Smooth muscle cell (in vitro differentiated cells): ENCODE results near the gene GMPR2. TPM values are rescaled to one million over a fixed set of nuclear protein-coding genes. Genes with fewer than 3 reads are reported as not detected.

Experiments
- DNase-seq: peaks from one replicate; lab custom pipeline; 2025; ENCODE audit not compliant: unreplicated experiment; lab: John Stamatoyannopoulos, UW
- H2AFZ ChIP-seq: fragments of 200-600 bp; sonication (generic); 2 replicates; pipeline ENCODE4 v1.6.0; 2016; ENCODE audit warnings: antibody characterized with exemption, low read depth, mild to moderate bottlenecking
- H3F3A ChIP-seq: fragments of 200-600 bp; sonication (generic); 2 replicates; pipeline ENCODE4 v1.6.0; 2017; ENCODE audit warnings: antibody characterized with exemption, low read depth
- H3K27ac ChIP-seq: fragments of 200-600 bp; sonication (generic); 2 replicates; pipeline ENCODE4 v1.5.1; 2016; ENCODE audit warnings: low read depth, mild to moderate bottlenecking
- H3K27me3 ChIP-seq: fragments of 200-600 bp; sonication (generic); 2 replicates; pipeline ENCODE4 v1.6.1; 2016; ENCODE audit warnings: low read depth, mild to moderate bottlenecking
- H3K36me3 ChIP-seq: fragments of 200-600 bp; sonication (generic); 2 replicates; pipeline ENCODE4 v1.5.1; 2016; ENCODE audit warnings: low read depth
- H3K4me1 ChIP-seq: fragments of 200-600 bp; sonication (generic); 2 replicates; pipeline ENCODE4 v1.5.1; 2016; ENCODE audit warnings: low read depth
- H3K4me2 ChIP-seq: fragments of 200-600 bp; sonication (generic); 2 replicates; pipeline ENCODE4 v1.6.0; 2016; ENCODE audit warnings: mild to moderate bottlenecking
- H3K4me3 ChIP-seq: fragments of 200-600 bp; sonication (generic); 2 replicates; pipeline ENCODE4 v1.5.1; 2016; ENCODE audit warnings: mild to moderate bottlenecking
- H3K79me2 ChIP-seq: fragments of 200-600 bp; sonication (generic); 2 replicates; pipeline ENCODE4 v1.6.0; 2016; ENCODE audit warnings: low read depth, mild to moderate bottlenecking
- H3K9ac ChIP-seq: fragments of 200-600 bp; sonication (generic); 2 replicates; pipeline ENCODE4 v1.6.0; 2016; ENCODE audit warnings: low read depth
- H3K9me3 ChIP-seq: fragments of 200-600 bp; sonication (generic); replicated peaks from 2 replicates; pipeline ENCODE4 v1.5.1; 2016; ENCODE audit warnings: low read depth
- H4K20me1 ChIP-seq: fragments of 200-600 bp; sonication (generic); 2 replicates; pipeline ENCODE4 v1.6.0; 2016; ENCODE audit warnings: low read depth
- WGBS: methylation state at CpG from one replicate; pipeline ENCODE4 v1.1.7; 2016; ENCODE audit warnings: low lambda C conversion rate; 5-methylcytosine and 5-hydroxymethylcytosine counted together
- polyA plus RNA-seq: library from polyadenylated mRNA; unstranded; fragments of >200 nt; fragmentation: Nextera tagmentation; extraction: Ambion mirVana; gene quantifications from 2 replicates; pipeline ENCODE4 v1.2.1, GENCODE V29; 2016
- total RNA-seq: library from RNA; depleted of rRNA; stranded (reverse); fragments of >200 nt; gene quantifications from 2 replicates; pipeline ENCODE4 v1.2.3, GENCODE V29; 2014
- TF ChIP-seq, protein P1 (sequence below): fragments of 200-600 bp; sonication (generic); IDR thresholded peaks from 2 replicates; pipeline ENCODE4 v1.5.1; 2017; ENCODE audit warnings: borderline replicate concordance, mild to moderate bottlenecking, antibody characterized with exemption; ENCODE audit not compliant: insufficient read depth, poor library complexity, severe bottlenecking

The GMPR2 gene
- total and polyA plus RNA-seq, 2 experiments from 2014 or later: 43.4 to 65.0 TPM

DNA sequence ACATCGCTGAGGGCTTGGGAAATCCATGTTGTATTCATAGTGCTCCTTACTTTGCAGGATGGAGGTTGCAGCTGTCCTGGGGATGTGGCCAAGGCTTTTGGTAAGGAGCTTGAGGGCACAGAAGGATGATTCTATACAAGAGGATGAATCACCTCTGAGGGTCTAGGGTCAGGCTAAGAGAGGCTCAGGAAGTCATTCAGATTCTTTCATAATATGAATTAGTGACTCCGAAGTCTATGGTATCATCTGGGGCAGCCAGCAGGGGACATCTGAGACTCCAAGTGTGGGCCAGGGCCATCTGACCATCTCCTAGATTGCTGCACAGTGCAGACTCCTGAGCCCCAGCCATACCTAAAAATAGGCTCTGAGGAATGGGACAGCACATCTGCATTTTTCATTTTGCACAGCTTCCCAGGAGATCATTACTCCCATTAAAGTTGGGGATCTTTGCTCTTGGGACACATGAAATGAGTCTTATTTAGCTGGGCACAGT, 4.8 kb downstream of the GMPR2 start:
- peak overlapping the region; percentile 7 for H3K27ac ChIP-seq
- H2AFZ ChIP-seq: no peak overlapping the region
- no peak overlapping the region for H3K4me3 ChIP-seq
- TF ChIP-seq, protein P1, sequence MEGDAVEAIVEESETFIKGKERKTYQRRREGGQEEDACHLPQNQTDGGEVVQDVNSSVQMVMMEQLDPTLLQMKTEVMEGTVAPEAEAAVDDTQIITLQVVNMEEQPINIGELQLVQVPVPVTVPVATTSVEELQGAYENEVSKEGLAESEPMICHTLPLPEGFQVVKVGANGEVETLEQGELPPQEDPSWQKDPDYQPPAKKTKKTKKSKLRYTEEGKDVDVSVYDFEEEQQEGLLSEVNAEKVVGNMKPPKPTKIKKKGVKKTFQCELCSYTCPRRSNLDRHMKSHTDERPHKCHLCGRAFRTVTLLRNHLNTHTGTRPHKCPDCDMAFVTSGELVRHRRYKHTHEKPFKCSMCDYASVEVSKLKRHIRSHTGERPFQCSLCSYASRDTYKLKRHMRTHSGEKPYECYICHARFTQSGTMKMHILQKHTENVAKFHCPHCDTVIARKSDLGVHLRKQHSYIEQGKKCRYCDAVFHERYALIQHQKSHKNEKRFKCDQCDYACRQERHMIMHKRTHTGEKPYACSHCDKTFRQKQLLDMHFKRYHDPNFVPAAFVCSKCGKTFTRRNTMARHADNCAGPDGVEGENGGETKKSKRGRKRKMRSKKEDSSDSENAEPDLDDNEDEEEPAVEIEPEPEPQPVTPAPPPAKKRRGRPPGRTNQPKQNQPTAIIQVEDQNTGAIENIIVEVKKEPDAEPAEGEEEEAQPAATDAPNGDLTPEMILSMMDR: no peak
- H3K4me2 ChIP-seq: no peak overlapping the region
- H3K36me3 ChIP-seq: no peaks in the 10 kb centered on the region
- no peaks in the 10 kb centered on the region for H3K9me3 ChIP-seq
- H3K79me2 ChIP-seq: peaks cover 55% of the 10 kb centered on the region
- peaks cover 28% of the 10 kb centered on the region for H3F3A ChIP-seq
- H3K27me3 ChIP-seq: no peaks in the 10 kb centered on the region
- H3K9ac ChIP-seq: no peak overlapping the region
- WGBS: 100% methylated on average over 2 of the region's 2 CpGs
- no peak for DNase-seq
- peaks cover 14% of the 10 kb centered on the region for H3K4me1 ChIP-seq
- peaks cover 24% of the 10 kb centered on the region for H4K20me1 ChIP-seq

DNA sequence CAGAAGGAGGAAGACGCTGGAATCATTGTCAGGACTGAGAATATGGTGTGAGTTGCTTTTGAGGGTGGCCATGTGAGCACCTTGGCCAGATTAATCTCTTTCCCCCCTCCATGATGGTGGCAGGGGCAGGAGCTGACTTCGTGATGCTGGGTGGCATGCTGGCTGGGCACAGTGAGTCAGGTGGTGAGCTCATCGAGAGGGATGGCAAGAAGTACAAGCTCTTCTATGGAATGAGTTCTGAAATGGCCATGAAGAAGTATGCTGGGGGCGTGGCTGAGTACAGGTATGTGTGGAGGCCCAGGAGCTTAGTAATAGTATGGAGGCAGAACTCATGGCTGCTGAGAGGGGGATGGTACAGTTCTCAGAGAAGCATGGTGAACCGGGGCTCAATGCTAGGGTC, 5.4 kb downstream of the GMPR2 start:
- peaks cover 24% of the 10 kb centered on the region for H4K20me1 ChIP-seq
- peak overlapping the region; percentile 7 for H3K27ac ChIP-seq
- peaks cover 28% of the 10 kb centered on the region for H3F3A ChIP-seq
- no peak for DNase-seq
- H3K36me3 ChIP-seq: no peaks in the 10 kb centered on the region
- H3K4me1 ChIP-seq: peaks cover 14% of the 10 kb centered on the region
- no peaks in the 10 kb centered on the region for H3K9me3 ChIP-seq
- TF ChIP-seq, protein P1: no peak
- H3K4me3 ChIP-seq: no peak overlapping the region
- WGBS: 93% methylated on average over 5 of the region's 5 CpGs
- H3K27me3 ChIP-seq: no peaks in the 10 kb centered on the region
- no peak overlapping the region for H3K4me2 ChIP-seq
- H2AFZ ChIP-seq: no peak overlapping the region
- H3K79me2 ChIP-seq: peaks cover 55% of the 10 kb centered on the region
- H3K9ac ChIP-seq: no peak overlapping the region

DNA sequence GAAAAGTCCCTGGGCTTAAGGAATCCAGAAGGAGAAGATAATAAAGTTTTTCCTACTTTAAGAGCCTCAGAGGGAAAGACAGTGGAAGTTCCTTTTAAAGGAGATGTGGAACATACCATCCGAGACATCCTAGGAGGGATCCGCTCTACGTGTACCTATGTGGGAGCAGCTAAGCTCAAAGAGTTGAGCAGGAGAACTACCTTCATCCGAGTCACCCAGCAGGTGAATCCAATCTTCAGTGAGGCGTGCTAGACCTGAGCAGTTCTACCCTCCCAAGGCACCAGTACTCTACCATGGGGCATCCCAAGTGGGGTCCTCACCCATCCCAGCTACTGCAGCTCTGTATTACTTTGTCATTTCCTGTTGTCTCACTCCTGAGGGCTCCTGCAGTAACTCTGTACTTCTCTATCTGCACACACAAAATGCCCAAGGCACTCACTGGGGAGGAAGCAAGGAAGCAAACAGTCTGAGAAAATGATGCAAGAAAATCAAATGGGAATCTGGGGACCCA, 5.9 kb downstream of the GMPR2 start:
- Histone ChIP-seq H3K9ac (no peak overlapping the region), H2AFZ (no peak overlapping the region), H3K4me1 (peaks cover 10% of the 10 kb centered on the region), H3K36me3 (no peaks in the 10 kb centered on the region), H3K79me2 (peaks cover 52% of the 10 kb centered on the region), H3K9me3 (no peaks in the 10 kb centered on the region), H3K27me3 (no peaks in the 10 kb centered on the region), H3K27ac (peak overlapping the region; percentile 7), H3F3A (peaks cover 28% of the 10 kb centered on the region), H3K4me2 (no peak overlapping the region), H4K20me1 (peaks cover 24% of the 10 kb centered on the region), H3K4me3 (no peak overlapping the region)
- TF ChIP-seq, protein P1: no peak
- 98% methylated on average over 5 of the region's 5 CpGs for WGBS
- no peak for DNase-seq

DNA sequence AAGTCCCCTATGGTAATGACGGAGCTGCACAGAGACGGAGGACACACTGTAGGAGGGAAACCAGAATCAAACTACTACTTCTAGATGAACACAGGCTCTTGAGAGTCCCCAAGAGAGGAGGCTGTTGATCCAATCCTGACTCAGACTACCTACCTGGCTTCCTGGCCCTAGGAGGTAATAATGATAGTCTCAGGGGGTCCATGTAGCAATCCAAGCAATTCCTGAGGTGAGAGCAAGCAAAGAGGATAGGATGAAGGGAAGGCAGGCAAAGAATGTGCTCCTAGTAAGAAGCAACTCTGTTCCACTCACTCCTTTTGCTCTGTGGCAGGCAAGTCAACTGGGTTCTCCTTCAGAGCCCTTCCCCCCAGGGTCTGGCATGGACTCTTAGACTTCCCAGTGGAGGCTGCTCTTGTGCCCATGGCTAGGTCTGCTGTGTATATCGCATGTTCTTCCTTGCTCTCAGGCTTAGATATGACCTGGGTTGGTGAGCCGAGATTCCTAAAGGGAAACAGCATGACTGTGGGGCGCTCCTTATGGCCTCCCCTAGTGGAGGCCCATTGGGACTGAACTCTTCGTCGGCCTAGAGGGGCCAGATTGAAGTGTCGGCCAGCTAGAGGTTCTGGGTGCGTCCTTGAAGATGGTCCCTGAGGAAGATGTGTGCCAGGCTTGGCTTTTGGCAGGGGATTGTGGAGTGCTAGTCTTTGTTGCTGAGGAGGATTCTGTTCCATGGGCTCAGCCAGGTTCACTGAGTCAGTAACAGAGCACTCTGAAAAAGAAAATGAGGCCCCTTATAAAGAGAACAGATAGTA, 7.6 kb downstream of the GMPR2 start:
- Histone ChIP-seq H3K36me3 (no peaks in the 10 kb centered on the region), H3K4me2 (peak overlapping the region; percentile 94), H3K4me3 (no peak overlapping the region), H3F3A (peaks cover 28% of the 10 kb centered on the region), H3K79me2 (peaks cover 34% of the 10 kb centered on the region), H2AFZ (no peak overlapping the region), H4K20me1 (peaks cover 24% of the 10 kb centered on the region), H3K9me3 (no peaks in the 10 kb centered on the region), H3K27me3 (no peaks in the 10 kb centered on the region), H3K4me1 (peaks cover 4% of the 10 kb centered on the region), H3K9ac (no peak overlapping the region), H3K27ac (peak overlapping the region; percentile 96)
- no peak for DNase-seq
- TF ChIP-seq, protein P1: no peak
- 95% methylated on average over 9 of the region's 9 CpGs for WGBS
